Adrenal gland (tissue), 5 donors: ENCODE results near the gene RASL10A.

Source experiments
- POLR2A ChIP-seq, 2 donors: fragments of 450-650 bp; IDR thresholded peaks; one replicate each; pipeline ENCODE4 v1.6.1; 2017; ENCODE audit warnings: antibody characterized with exemption in 2 of 2, mild to moderate bottlenecking in 2 of 2, moderate library complexity in 1 of 2
- TF ChIP-seq, protein P1 (sequence below), 6 experiments: fragments of 450-650 bp in 4 of 6; fragments of 200-600 bp in 2 of 6; sonication (generic) in 1 of 6; IDR thresholded peaks; 1 replicate in 5 of 6; 2 replicates in 1 of 6; pipeline versions ENCODE4 v1.5.1 to v1.8.0; 2016 to 2021; ENCODE audit warnings: antibody characterized with exemption in 6 of 6, mild to moderate bottlenecking in 2 of 6, moderate library complexity in 1 of 6
- donor health status: DM: no; HTN: no; CAD: no.

DNA sequence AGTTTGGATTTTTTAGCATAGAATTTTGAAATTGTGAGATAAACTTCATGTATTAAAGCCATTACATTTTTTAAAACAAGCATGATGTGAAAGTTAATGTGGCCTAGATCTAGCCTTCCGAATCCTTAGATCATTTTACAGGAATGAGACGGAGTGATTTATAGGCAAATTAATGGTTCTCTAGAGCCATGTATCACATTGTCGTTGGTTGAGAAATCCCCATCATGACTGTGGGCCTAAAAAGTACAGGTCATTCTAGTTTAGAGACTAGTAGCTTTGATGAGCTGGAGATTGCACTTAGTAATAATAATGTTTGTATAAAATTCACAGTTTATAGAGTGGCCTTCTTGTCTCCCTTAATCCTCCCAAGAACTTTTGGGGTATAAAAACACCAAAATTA lies 40.3 kb downstream of the RASL10A start:
- TF ChIP-seq, protein P1, sequence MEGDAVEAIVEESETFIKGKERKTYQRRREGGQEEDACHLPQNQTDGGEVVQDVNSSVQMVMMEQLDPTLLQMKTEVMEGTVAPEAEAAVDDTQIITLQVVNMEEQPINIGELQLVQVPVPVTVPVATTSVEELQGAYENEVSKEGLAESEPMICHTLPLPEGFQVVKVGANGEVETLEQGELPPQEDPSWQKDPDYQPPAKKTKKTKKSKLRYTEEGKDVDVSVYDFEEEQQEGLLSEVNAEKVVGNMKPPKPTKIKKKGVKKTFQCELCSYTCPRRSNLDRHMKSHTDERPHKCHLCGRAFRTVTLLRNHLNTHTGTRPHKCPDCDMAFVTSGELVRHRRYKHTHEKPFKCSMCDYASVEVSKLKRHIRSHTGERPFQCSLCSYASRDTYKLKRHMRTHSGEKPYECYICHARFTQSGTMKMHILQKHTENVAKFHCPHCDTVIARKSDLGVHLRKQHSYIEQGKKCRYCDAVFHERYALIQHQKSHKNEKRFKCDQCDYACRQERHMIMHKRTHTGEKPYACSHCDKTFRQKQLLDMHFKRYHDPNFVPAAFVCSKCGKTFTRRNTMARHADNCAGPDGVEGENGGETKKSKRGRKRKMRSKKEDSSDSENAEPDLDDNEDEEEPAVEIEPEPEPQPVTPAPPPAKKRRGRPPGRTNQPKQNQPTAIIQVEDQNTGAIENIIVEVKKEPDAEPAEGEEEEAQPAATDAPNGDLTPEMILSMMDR (IDR thresholded peaks at IDR 0.05): no peak
- no peak for TF ChIP-seq POLR2A (IDR thresholded peaks at IDR 0.05)
